GM12878 (cell line): Measurements from ENCODE around the gene MAP4K2.

Experiments used
- CREB1 ChIP-seq: IDR thresholded peaks from 2 replicates; pipeline ENCODE4 v1.6.1; 2012; ENCODE audit warnings: low read depth, mild to moderate bottlenecking, inconsistent platforms
- CTCF ChIP-seq, 3 experiments: IDR thresholded peaks in 2 of 3; conservative IDR thresholded peaks in 1 of 3; 2 replicates each; pipeline ENCODE4 v1.5.1; 2011; ENCODE audit warnings: low read depth in 3 of 3, low read length in 3 of 3, mild to moderate bottlenecking in 3 of 3, control low read depth in 2 of 3, moderate library complexity in 2 of 3, inconsistent platforms in 1 of 3, mixed read lengths in 1 of 3; ENCODE audit not compliant: control insufficient read depth in 2 of 3, insufficient read depth in 1 of 3; ENCODE audit errors: extremely low read depth in 1 of 3
- NRF1 ChIP-seq: conservative IDR thresholded peaks from 2 replicates; pipeline ENCODE4 v1.6.1; 2011; ENCODE audit warnings: mild to moderate bottlenecking, low read depth, low read length, improper control_type of control experiment
- RBBP5 ChIP-seq: fragments of 200-600 bp; sonication (generic); conservative IDR thresholded peaks from 2 replicates; pipeline ENCODE4 v1.6.1; 2016
- ZZZ3 ChIP-seq: IDR thresholded peaks from 2 replicates; pipeline ENCODE4 v1.6.1; 2011; ENCODE audit warnings: low read depth; ENCODE audit not compliant: control insufficient read depth, insufficient read length

- TF ChIP-seq CREB1 (no peak), NRF1 (no peak), CTCF (IDR thresholded peaks at IDR 0.05 in 2 of 3, conservative IDR thresholded peaks at IDR 0.05 in 1 of 3; ENCODE audit: control insufficient read depth in 2 of 3, extremely low read depth in 1 of 3, insufficient read depth in 1 of 3, low read depth in 3 of 3, low read length in 3 of 3) (no peak), ZZZ3 (no peak), RBBP5 (no peak)
These were observed 2.5 kb upstream of the MAP4K2 start for GRCh38 chr11:64805481-64805880.
